PC-9 (cell line): Measurements from ENCODE around the gene AGBL5. TPM values are rescaled to one million over a fixed set of nuclear protein-coding genes. Genes with fewer than 3 reads are reported as not detected.

Source experiments
- BruUV-seq: library from RNA; stranded (reverse); fragments of 400-500 nt; replicated peaks from 2 replicates; lab custom pipeline; 2021; lab: Mats Ljungman, UMichigan
- CTCF ChIA-PET: fragments of 300-600 bp; sonication (Branson Sonifier 250); formaldehyde crosslinking; loops from one replicate; lab custom pipeline; 2022; ENCODE audit warnings: antibody characterized with exemption; lab: Charles Lee
- POLR2A ChIA-PET: fragments of 300-600 bp; sonication (Branson Sonifier 250); formaldehyde crosslinking; loops from one replicate; lab custom pipeline; 2022; ENCODE audit warnings: antibody characterized with exemption; ENCODE audit not compliant: unreplicated experiment; lab: Charles Lee
- DNase-seq, 2 experiments: peaks; one replicate each; pipeline versions ENCODE4 v3.0.0 to v3.0.0-alpha.2; 2015 to 2022; ENCODE audit warnings: mixed read lengths in 1 of 2
- H2AFZ ChIP-seq: fragments of 200-600 bp; sonication (generic); 2 replicates; pipeline ENCODE4 v1.8.1; 2017; ENCODE audit warnings: antibody characterized with exemption
- H3F3A ChIP-seq: fragments of 200-600 bp; sonication (generic); 2 replicates; pipeline ENCODE4 v1.8.1; 2017; ENCODE audit warnings: antibody characterized with exemption, mild to moderate bottlenecking, low read depth; ENCODE audit not compliant: insufficient read depth
- H3K27ac ChIP-seq: fragments of 200-600 bp; sonication (generic); 2 replicates; pipeline ENCODE4 v1.6.1; 2016; ENCODE audit warnings: mixed run types
- H3K27me3 ChIP-seq: fragments of 200-600 bp; sonication (generic); 2 replicates; pipeline ENCODE4 v1.6.1; 2016; ENCODE audit warnings: low read depth, mixed run types; ENCODE audit not compliant: insufficient read depth
- H3K36me3 ChIP-seq: fragments of 200-600 bp; sonication (generic); 2 replicates; pipeline ENCODE4 v1.6.1; 2016; ENCODE audit warnings: low read depth, mixed run types
- H3K4me1 ChIP-seq: fragments of 200-600 bp; sonication (generic); replicated peaks from 2 replicates; pipeline ENCODE4 v1.6.1; 2016; ENCODE audit warnings: mixed run types; ENCODE audit not compliant: insufficient read depth
- H3K4me2 ChIP-seq: fragments of 200-600 bp; sonication (generic); 2 replicates; pipeline ENCODE4 v1.6.1; 2017; ENCODE audit warnings: mixed run types
- H3K4me3 ChIP-seq: fragments of 200-600 bp; sonication (generic); 2 replicates; pipeline ENCODE4 v1.6.1; 2016; ENCODE audit warnings: mixed run types
- H3K79me2 ChIP-seq: fragments of 200-600 bp; sonication (generic); 2 replicates; pipeline ENCODE4 v1.6.1; 2017; ENCODE audit warnings: low read depth, mixed run types
- H3K9me2 ChIP-seq: fragments of 200-600 bp; sonication (generic); 2 replicates; pipeline ENCODE4 v1.8.1; 2017; ENCODE audit warnings: mild to moderate bottlenecking; ENCODE audit not compliant: insufficient read depth
- H3K9me3 ChIP-seq: fragments of 200-600 bp; sonication (generic); 2 replicates; pipeline ENCODE4 v1.8.1; 2016; ENCODE audit warnings: low read depth; ENCODE audit not compliant: insufficient read depth
- H4K20me1 ChIP-seq: fragments of 200-600 bp; sonication (generic); 2 replicates; pipeline ENCODE4 v1.8.1; 2017; ENCODE audit not compliant: insufficient read depth
- EZH2 ChIP-seq: fragments of 200-600 bp; sonication (generic); IDR thresholded peaks from 2 replicates; pipeline ENCODE4 v1.8.0; 2017; ENCODE audit warnings: antibody characterized with exemption, low read depth
- intact Hi-C: fragments of 100-400 bp; cut with micrococcal nuclease; formaldehyde crosslinking; loops from one replicate; pipeline ENCODE4 v1.10.0; 2022; ENCODE audit not compliant: unreplicated experiment
- total RNA-seq: library from RNA; stranded (reverse); gene quantifications from 2 replicates; pipeline ENCODE4 v1.2.3, GENCODE V29; 2021
- TF ChIP-seq, protein P1 (sequence below): fragments of 200-600 bp; sonication (generic); conservative IDR thresholded peaks from 2 replicates; pipeline ENCODE4 v1.6.1; 2017; ENCODE audit warnings: mixed run types, antibody characterized with exemption, mild to moderate bottlenecking, moderate library complexity

The AGBL5 gene
- total RNA-seq, 1 experiment from 2014 or later: 63.2 TPM

DNA sequence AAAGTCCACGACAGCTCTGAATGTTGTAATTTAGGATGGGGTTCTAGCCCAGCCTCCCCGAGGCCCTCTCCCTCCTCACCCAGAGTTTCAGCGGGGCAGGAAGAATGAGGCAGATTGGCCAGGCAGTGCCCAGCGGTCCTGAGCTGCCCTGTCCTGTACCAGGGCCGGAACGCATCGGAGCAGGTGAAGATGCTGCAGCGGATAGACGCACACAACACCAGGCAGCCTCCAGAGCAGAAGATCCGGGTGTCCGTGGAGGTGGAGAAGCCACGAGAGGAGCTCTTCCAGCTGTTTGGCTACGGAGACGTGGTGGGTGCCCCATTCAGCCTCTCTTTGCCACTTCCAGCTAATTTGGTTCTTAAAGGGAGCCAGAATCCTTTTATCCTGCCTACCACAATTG is 45.9 kb downstream of the AGBL5 start:
- no peaks in the 10 kb centered on the region for H3K9me3 ChIP-seq
- no TSS peak for BruUV-seq
- H2AFZ ChIP-seq: no peak overlapping the region

DNA sequence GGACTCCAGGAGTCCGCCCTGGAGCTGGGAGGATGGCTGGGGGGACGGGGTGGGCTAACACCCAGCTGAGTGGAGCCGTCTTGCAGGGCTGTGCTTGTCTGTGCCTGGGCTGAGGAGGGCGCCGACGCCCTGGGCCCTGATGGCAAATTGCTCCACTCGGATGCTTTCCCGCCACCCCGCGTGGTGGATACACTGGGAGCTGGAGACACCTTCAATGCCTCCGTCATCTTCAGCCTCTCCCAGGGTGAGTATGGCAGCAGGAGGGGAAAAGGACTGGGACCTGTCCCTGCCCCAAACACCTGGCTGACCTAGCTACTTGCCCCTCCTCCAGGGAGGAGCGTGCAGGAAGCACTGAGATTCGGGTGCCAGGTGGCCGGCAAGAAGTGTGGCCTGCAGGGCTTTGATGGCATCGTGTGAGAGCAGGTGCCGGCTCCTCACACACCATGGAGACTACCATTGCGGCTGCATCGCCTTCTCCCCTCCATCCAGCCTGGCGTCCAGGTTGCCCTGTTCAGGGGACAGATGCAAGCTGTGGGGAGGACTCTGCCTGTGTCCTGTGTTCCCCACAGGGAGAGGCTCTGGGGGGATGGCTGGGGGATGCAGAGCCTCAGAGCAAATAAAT is 48.0 kb downstream of the AGBL5 start:
- Histone ChIP-seq H3K27me3 (no peaks in the 10 kb centered on the region), H3K36me3 (no peaks in the 10 kb centered on the region), H4K20me1 (no peaks in the 10 kb centered on the region), H3K4me2 (no peak overlapping the region), H3K9me2 (no peaks in the 10 kb centered on the region), H3K27ac (no peak overlapping the region), H3K4me3 (no peak overlapping the region), H3K4me1 (no peaks in the 10 kb centered on the region), H2AFZ (no peak overlapping the region), H3K9me3 (no peaks in the 10 kb centered on the region), H3F3A (no peaks in the 10 kb centered on the region), H3K79me2 (no peaks in the 10 kb centered on the region)
- TF ChIP-seq EZH2: no peak
- CTCF ChIA-PET: interaction anchor here (0.7 kb wide), 1 partner anchor 181 kb away, joined by 3 read pairs; no protein-coding TSS in a partner anchor
- POLR2A ChIA-PET: interaction anchor here (0.6 kb wide), 1 partner anchor 110 kb away, joined by 4 read pairs; no protein-coding TSS in a partner anchor
- DNase-seq: no peak
- intact Hi-C loops: loop anchor here (5.0 kb wide), 1 partner anchor 273 kb away; the partner anchor contains the start of genes EIF2B4 and SNX17
- no TSS peak for BruUV-seq

More for the DNA sequence above, 45.9 kb downstream of the AGBL5 start:
- ChIA-PET CTCF (interaction anchor here (0.6 to 0.9 kb wide), 2 partner anchors 10 to 179 kb away, joined by 3 to 27 read pairs; partner anchors contain the start of gene KHK), POLR2A (no interaction called here)
- no peaks in the 10 kb centered on the region for H4K20me1 ChIP-seq
- no peak for DNase-seq
- no peaks in the 10 kb centered on the region for H3K9me2 ChIP-seq
- H3F3A ChIP-seq: peaks cover 6% of the 10 kb centered on the region; the same call in 1 of the 2 replicates
- no peaks in the 10 kb centered on the region for H3K79me2 ChIP-seq
- no peaks in the 10 kb centered on the region for H3K36me3 ChIP-seq
- intact Hi-C loops: loop anchor here (5.0 kb wide), 1 partner anchor 275 kb away; the partner anchor contains the start of genes EIF2B4 and SNX17
- H3K4me1 ChIP-seq: no peaks in the 10 kb centered on the region
- no peaks in the 10 kb centered on the region for H3K27me3 ChIP-seq
- no peak overlapping the region for H3K4me2 ChIP-seq
- H3K27ac ChIP-seq: no peak overlapping the region
- H3K4me3 ChIP-seq: no peak overlapping the region
- TF ChIP-seq, protein P1, sequence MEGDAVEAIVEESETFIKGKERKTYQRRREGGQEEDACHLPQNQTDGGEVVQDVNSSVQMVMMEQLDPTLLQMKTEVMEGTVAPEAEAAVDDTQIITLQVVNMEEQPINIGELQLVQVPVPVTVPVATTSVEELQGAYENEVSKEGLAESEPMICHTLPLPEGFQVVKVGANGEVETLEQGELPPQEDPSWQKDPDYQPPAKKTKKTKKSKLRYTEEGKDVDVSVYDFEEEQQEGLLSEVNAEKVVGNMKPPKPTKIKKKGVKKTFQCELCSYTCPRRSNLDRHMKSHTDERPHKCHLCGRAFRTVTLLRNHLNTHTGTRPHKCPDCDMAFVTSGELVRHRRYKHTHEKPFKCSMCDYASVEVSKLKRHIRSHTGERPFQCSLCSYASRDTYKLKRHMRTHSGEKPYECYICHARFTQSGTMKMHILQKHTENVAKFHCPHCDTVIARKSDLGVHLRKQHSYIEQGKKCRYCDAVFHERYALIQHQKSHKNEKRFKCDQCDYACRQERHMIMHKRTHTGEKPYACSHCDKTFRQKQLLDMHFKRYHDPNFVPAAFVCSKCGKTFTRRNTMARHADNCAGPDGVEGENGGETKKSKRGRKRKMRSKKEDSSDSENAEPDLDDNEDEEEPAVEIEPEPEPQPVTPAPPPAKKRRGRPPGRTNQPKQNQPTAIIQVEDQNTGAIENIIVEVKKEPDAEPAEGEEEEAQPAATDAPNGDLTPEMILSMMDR: no peak
- no peak for TF ChIP-seq EZH2

DNA sequence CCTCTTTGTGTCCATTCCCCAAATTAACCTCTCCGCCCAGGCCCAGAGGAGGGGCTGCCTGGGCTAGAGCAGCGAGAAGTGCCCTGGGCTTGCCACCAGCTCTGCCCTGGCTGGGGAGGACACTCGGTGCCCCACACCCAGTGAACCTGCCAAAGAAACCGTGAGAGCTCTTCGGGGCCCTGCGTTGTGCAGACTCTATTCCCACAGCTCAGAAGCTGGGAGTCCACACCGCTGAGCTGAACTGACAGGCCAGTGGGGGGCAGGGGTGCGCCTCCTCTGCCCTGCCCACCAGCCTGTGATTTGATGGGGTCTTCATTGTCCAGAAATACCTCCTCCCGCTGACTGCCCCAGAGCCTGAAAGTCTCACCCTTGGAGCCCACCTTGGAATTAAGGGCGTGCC is 48.6 kb downstream of the AGBL5 start:
- no peak overlapping the region for H3K4me3 ChIP-seq
- CTCF ChIA-PET: interaction anchor here (0.7 kb wide), 1 partner anchor 180 kb away, joined by 3 read pairs; no protein-coding TSS in a partner anchor
- POLR2A ChIA-PET: no interaction called here
- no peak for DNase-seq
- no peaks in the 10 kb centered on the region for H3K27me3 ChIP-seq
- H3F3A ChIP-seq: no peaks in the 10 kb centered on the region
- no peaks in the 10 kb centered on the region for H3K9me2 ChIP-seq
- no TSS peak for BruUV-seq
- no peak overlapping the region for H2AFZ ChIP-seq
- H3K4me2 ChIP-seq: no peak overlapping the region
- no peaks in the 10 kb centered on the region for H4K20me1 ChIP-seq
- H3K27ac ChIP-seq: no peak overlapping the region
- no peaks in the 10 kb centered on the region for H3K36me3 ChIP-seq
- no peak for TF ChIP-seq EZH2
- TF ChIP-seq, protein P1: no peak
- H3K79me2 ChIP-seq: no peaks in the 10 kb centered on the region
- intact Hi-C loops: no loop called here
- H3K4me1 ChIP-seq: no peaks in the 10 kb centered on the region
- H3K9me3 ChIP-seq: no peaks in the 10 kb centered on the region
